H9 (cell line): ENCODE results near the gene EXOC3. TPM values are rescaled to one million over a fixed set of nuclear protein-coding genes. Genes with fewer than 3 reads are reported as not detected.

Experiments used
- DNase-seq: peaks from one replicate; pipeline ENCODE4 v3.0.0-alpha.2; 2017
- H2AFZ ChIP-seq: one replicate; pipeline ENCODE4 v1.6.1; 2013; ENCODE audit warnings: mild to moderate bottlenecking, low read length, control low read depth, moderate library complexity
- H2AK5ac ChIP-seq: 2 replicates; pipeline ENCODE4 v1.6.1; 2013; ENCODE audit warnings: low read length, control low read depth, mixed read lengths; ENCODE audit not compliant: insufficient read length
- H2BK120ac ChIP-seq: one replicate; pipeline ENCODE4 v1.6.1; 2013; ENCODE audit warnings: low read depth, mild to moderate bottlenecking, low read length, control low read depth, inconsistent platforms; ENCODE audit not compliant: poor library complexity, severe bottlenecking
- H2BK12ac ChIP-seq: 2 replicates; pipeline ENCODE4 v1.6.1; 2013; ENCODE audit warnings: low read length, control low read depth, mixed read lengths, low read depth; ENCODE audit not compliant: insufficient read length
- H2BK15ac ChIP-seq: 2 replicates; pipeline ENCODE4 v1.6.1; 2013; ENCODE audit warnings: low read depth, low read length, control low read depth
- H2BK20ac ChIP-seq: one replicate; pipeline ENCODE4 v1.6.1; 2013; ENCODE audit warnings: low read depth, mild to moderate bottlenecking, low read length, control low read depth, inconsistent platforms; ENCODE audit not compliant: poor library complexity, severe bottlenecking
- H2BK5ac ChIP-seq: 2 replicates; pipeline ENCODE4 v1.6.1; 2013; ENCODE audit warnings: low read length, control low read depth, mixed read lengths; ENCODE audit not compliant: insufficient read length
- H3K14ac ChIP-seq: 2 replicates; pipeline ENCODE4 v1.6.1; 2013; ENCODE audit warnings: low read length, control low read depth; ENCODE audit not compliant: insufficient read depth
- H3K18ac ChIP-seq: 2 replicates; pipeline ENCODE4 v1.6.1; 2013; ENCODE audit warnings: low read depth, mild to moderate bottlenecking, mixed read lengths, low read length, control low read depth; ENCODE audit not compliant: insufficient read length
- H3K23ac ChIP-seq: 2 replicates; pipeline ENCODE4 v1.6.1; 2013; ENCODE audit warnings: low read length, control low read depth, mixed read lengths, low read depth; ENCODE audit not compliant: insufficient read length
- H3K23me2 ChIP-seq: 2 replicates; pipeline ENCODE4 v1.6.1; 2013; ENCODE audit warnings: low read depth, mild to moderate bottlenecking, mixed read lengths, low read length, control low read depth; ENCODE audit not compliant: insufficient read length, poor library complexity, severe bottlenecking
- H3K27ac ChIP-seq: 2 replicates; pipeline ENCODE4 v1.5.1; 2013; ENCODE audit warnings: low read length, control low read depth, mixed read lengths, low read depth; ENCODE audit not compliant: insufficient read length
- H3K27me3 ChIP-seq: 2 replicates; pipeline ENCODE4 v1.6.1; 2013; ENCODE audit warnings: low read length, control low read depth, inconsistent platforms; ENCODE audit not compliant: insufficient read depth
- H3K4ac ChIP-seq: 2 replicates; pipeline ENCODE4 v1.6.1; 2013; ENCODE audit warnings: low read depth, mild to moderate bottlenecking, control low read depth, inconsistent platforms, low read length, moderate library complexity
- H3K4me1 ChIP-seq: 2 replicates; pipeline ENCODE4 v1.6.1; 2013; ENCODE audit warnings: low read length, control low read depth, inconsistent platforms; ENCODE audit not compliant: insufficient read depth
- H3K4me2 ChIP-seq: 2 replicates; pipeline ENCODE4 v1.6.1; 2013; ENCODE audit warnings: low read length, control low read depth, mixed read lengths; ENCODE audit not compliant: insufficient read length, insufficient read depth
- H3K56ac ChIP-seq: 2 replicates; pipeline ENCODE4 v1.6.1; 2013; ENCODE audit warnings: low read depth, mild to moderate bottlenecking, mixed read lengths, low read length, control low read depth; ENCODE audit not compliant: insufficient read length
- H3K79me1 ChIP-seq: 2 replicates; pipeline ENCODE4 v1.6.1; 2013; ENCODE audit warnings: low read depth, mild to moderate bottlenecking, moderate library complexity, low read length, control low read depth, inconsistent platforms; ENCODE audit not compliant: insufficient read depth, poor library complexity, severe bottlenecking
- H3K79me2 ChIP-seq: 2 replicates; pipeline ENCODE4 v1.6.1; 2013; ENCODE audit warnings: low read length, control low read depth, inconsistent platforms; ENCODE audit not compliant: insufficient read depth
- H3K9ac ChIP-seq: 2 replicates; pipeline ENCODE4 v1.6.1; 2013; ENCODE audit warnings: low read length, control low read depth, mixed read lengths; ENCODE audit not compliant: insufficient read length; ENCODE audit errors: extremely low read depth
- H3K9me3 ChIP-seq: one replicate; pipeline ENCODE4 v1.6.1; 2013; ENCODE audit warnings: low read depth, low read length, inconsistent platforms; ENCODE audit not compliant: control insufficient read depth
- H3T11ph ChIP-seq: one replicate; pipeline ENCODE4 v1.6.1; 2013; ENCODE audit warnings: mild to moderate bottlenecking, low read length, control low read depth, inconsistent platforms
- H4K20me1 ChIP-seq: one replicate; pipeline ENCODE4 v1.6.1; 2013; ENCODE audit not compliant: control insufficient read depth, insufficient read length, insufficient read depth
- H4K5ac ChIP-seq: 2 replicates; pipeline ENCODE4 v1.6.1; 2013; ENCODE audit warnings: low read depth, mild to moderate bottlenecking, mixed read lengths, low read length, control low read depth; ENCODE audit not compliant: insufficient read length
- H4K8ac ChIP-seq: replicated peaks from 2 replicates; pipeline ENCODE4 v1.6.1; 2013; ENCODE audit warnings: low read length, control low read depth, mixed read lengths, low read depth; ENCODE audit not compliant: insufficient read length
- H4K91ac ChIP-seq: 2 replicates; pipeline ENCODE4 v1.6.1; 2013; ENCODE audit warnings: low read depth, mild to moderate bottlenecking, moderate library complexity, mixed read lengths, low read length, control low read depth; ENCODE audit not compliant: insufficient read length
- H3K27ac Mint-ChIP-seq, 3 experiments: 2 replicates in 2 of 3; 3 replicates in 1 of 3; pipeline ENCODE4 v1.8.0; 2020 to 2021; ENCODE audit warnings: mixed read lengths in 3 of 3, mild to moderate bottlenecking in 1 of 3, moderate library complexity in 1 of 3
- H3K27me3 Mint-ChIP-seq: 2 replicates; pipeline ENCODE4 v1.8.0; 2021; ENCODE audit warnings: low read depth, mild to moderate bottlenecking, moderate library complexity, mixed read lengths
- H3K36me3 Mint-ChIP-seq, 3 experiments: 2 replicates in 2 of 3; 3 replicates in 1 of 3; pipeline ENCODE4 v1.8.0; 2020 to 2021; ENCODE audit warnings: low read depth in 3 of 3, mixed read lengths in 3 of 3; ENCODE audit not compliant: insufficient read depth in 1 of 3
- H3K4me1 Mint-ChIP-seq, 2 experiments: 2 replicates each; pipeline ENCODE4 v1.8.0; 2020; ENCODE audit warnings: mixed read lengths in 2 of 2
- H3K4me3 Mint-ChIP-seq, 2 experiments: 2 replicates in 1 of 2; 3 replicates in 1 of 2; pipeline ENCODE4 v1.8.0; 2020 to 2021; ENCODE audit warnings: mild to moderate bottlenecking in 2 of 2, mixed read lengths in 2 of 2, moderate library complexity in 1 of 2
- H3K9me3 Mint-ChIP-seq, 2 experiments: 2 replicates in 1 of 2; 3 replicates in 1 of 2; pipeline ENCODE4 v1.8.0; 2020; ENCODE audit warnings: mild to moderate bottlenecking in 2 of 2, mixed read lengths in 2 of 2, moderate library complexity in 1 of 2
- CTCF ChIP-seq: fragments of 200-600 bp; sonication (generic); conservative IDR thresholded peaks from 3 replicates; pipeline ENCODE4 v1.8.0; 2021; ENCODE audit warnings: antibody characterized with exemption, mild to moderate bottlenecking
- WGBS: extraction: QIAGEN DNeasy Blood & Tissue Kit; methylation state at CpG from one replicate; pipeline ENCODE4 v1.1.7; 2013; ENCODE audit warnings: missing lambda C conversion rate, low lambda C conversion rate, mixed read lengths; ENCODE audit not compliant: insufficient read length; ENCODE audit errors: extremely low coverage; 5-methylcytosine and 5-hydroxymethylcytosine counted together
- total RNA-seq: library from RNA; stranded (reverse); gene quantifications from 2 replicates; pipeline ENCODE4 v1.2.1, GENCODE V29; 2021

EXOC3 gene
- total RNA-seq, 1 experiment from 2014 or later = 36.7 TPM

- no CpG with 5 or more reads among the region's 18 CpGs for WGBS
- no peak overlapping the region for H3K4me3 Mint-ChIP-seq
- Histone ChIP-seq H4K20me1 (no peaks in the 10 kb centered on the region), H3K14ac (no peak overlapping the region), H2AFZ (no peak overlapping the region), H3K79me2 (no peaks in the 10 kb centered on the region), H3K4ac (no peak overlapping the region), H2BK12ac (no peak overlapping the region), H3K4me1 (no peaks in the 10 kb centered on the region), H3K27me3 (no peaks in the 10 kb centered on the region), H4K8ac (no peak overlapping the region), H3K9me3 (no peaks in the 10 kb centered on the region), H2BK15ac (no peak overlapping the region), H3K18ac (no peak overlapping the region), H2AK5ac (no peak overlapping the region), H3K23ac (no peak overlapping the region), H3K27ac (no peak overlapping the region), H2BK5ac (no peak overlapping the region), H2BK120ac (no peak overlapping the region), H3K56ac (no peak overlapping the region), H4K91ac (no peak overlapping the region), H4K5ac (no peak overlapping the region), H3K23me2 (no peaks in the 10 kb centered on the region), H3K79me1 (no peaks in the 10 kb centered on the region), H2BK20ac (no peak overlapping the region), H3T11ph (no peak overlapping the region), H3K9ac (no peak overlapping the region), H3K4me2 (no peak overlapping the region)
- no peak for TF ChIP-seq CTCF
- H3K36me3 Mint-ChIP-seq = no peaks in the 10 kb centered on the region; a peak in 1 of 7 replicates
- H3K9me3 Mint-ChIP-seq = no peaks in the 10 kb centered on the region; a peak in 2 of 5 replicates
- H3K4me1 Mint-ChIP-seq = peaks cover 25 to 41% of the 10 kb centered on the region in 2 experiments
- H3K27me3 Mint-ChIP-seq = peaks cover 6% of the 10 kb centered on the region
- H3K27ac Mint-ChIP-seq = no peak overlapping the region
- peak; percentile 26 for DNase-seq
Measured at GRCh38 chr5:394671-395155, 48.3 kb upstream of the EXOC3 start.
